Spleen (tissue), 7 donors: ENCODE data around the gene MYO9A.

ENCODE experiments used
- POLR2AphosphoS5 ChIP-seq, 3 donors: sonication (generic); formaldehyde crosslinking; IDR thresholded peaks; one replicate each; pipeline ENCODE4 v1.5.1; 2017; ENCODE audit warnings: antibody characterized with exemption in 3 of 3
- TF ChIP-seq, protein P1 (sequence below), 11 experiments: fragments of 200-600 bp in 7 of 11; fragments of 450-650 bp in 4 of 11; sonication (generic) in 4 of 11; IDR thresholded peaks in 8 of 11; conservative IDR thresholded peaks in 3 of 11; 1 replicate in 7 of 11; 2 replicates in 4 of 11; pipeline versions ENCODE4 v1.4.0 to v1.8.0; 2016 to 2021; ENCODE audit warnings: antibody characterized with exemption in 11 of 11, inconsistent platforms in 4 of 11, mild to moderate bottlenecking in 1 of 11
- donor health status: DM: no; HTN: no; CAD: no; lungs with moderate emphysema.
- donor health status: DM: no; HTN: no; CAD: no.
- donor health status: DM: no; HTN: no; CAD: no.

GRCh38 chr15:71889385-71889784, 228.6 kb downstream of the MYO9A start:
- TF ChIP-seq, protein P1, sequence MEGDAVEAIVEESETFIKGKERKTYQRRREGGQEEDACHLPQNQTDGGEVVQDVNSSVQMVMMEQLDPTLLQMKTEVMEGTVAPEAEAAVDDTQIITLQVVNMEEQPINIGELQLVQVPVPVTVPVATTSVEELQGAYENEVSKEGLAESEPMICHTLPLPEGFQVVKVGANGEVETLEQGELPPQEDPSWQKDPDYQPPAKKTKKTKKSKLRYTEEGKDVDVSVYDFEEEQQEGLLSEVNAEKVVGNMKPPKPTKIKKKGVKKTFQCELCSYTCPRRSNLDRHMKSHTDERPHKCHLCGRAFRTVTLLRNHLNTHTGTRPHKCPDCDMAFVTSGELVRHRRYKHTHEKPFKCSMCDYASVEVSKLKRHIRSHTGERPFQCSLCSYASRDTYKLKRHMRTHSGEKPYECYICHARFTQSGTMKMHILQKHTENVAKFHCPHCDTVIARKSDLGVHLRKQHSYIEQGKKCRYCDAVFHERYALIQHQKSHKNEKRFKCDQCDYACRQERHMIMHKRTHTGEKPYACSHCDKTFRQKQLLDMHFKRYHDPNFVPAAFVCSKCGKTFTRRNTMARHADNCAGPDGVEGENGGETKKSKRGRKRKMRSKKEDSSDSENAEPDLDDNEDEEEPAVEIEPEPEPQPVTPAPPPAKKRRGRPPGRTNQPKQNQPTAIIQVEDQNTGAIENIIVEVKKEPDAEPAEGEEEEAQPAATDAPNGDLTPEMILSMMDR (IDR thresholded peaks at IDR 0.05 in 8 of 11, conservative IDR thresholded peaks at IDR 0.05 in 3 of 11), result no peak
- no peak for TF ChIP-seq POLR2AphosphoS5 (IDR thresholded peaks at IDR 0.05)
